Stimulated activated CD8-positive, alpha-beta memory T cell treated with anti-CD3 and anti-CD28 coated beads, Interleukin-7, amount 100 ng/mL, for 1 hour (primary cell): ENCODE results near the gene CA5A.
"Not testable (repeated sequence)": the region's sequence is repeated elsewhere in the genome, so short reads cannot be mapped to it uniquely, and the experiment has no call there.

Experiments used
- DNase-seq, 2 donors: peaks; one replicate each; pipeline ENCODE4 v3.0.0-alpha.2; 2020; ENCODE audit warnings: low read depth in 2 of 2

Gene CA5A

GRCh38 chr16:87948119-87948545 is 11.8 kb upstream of the CA5A start:
- no peak for DNase-seq

DNA sequence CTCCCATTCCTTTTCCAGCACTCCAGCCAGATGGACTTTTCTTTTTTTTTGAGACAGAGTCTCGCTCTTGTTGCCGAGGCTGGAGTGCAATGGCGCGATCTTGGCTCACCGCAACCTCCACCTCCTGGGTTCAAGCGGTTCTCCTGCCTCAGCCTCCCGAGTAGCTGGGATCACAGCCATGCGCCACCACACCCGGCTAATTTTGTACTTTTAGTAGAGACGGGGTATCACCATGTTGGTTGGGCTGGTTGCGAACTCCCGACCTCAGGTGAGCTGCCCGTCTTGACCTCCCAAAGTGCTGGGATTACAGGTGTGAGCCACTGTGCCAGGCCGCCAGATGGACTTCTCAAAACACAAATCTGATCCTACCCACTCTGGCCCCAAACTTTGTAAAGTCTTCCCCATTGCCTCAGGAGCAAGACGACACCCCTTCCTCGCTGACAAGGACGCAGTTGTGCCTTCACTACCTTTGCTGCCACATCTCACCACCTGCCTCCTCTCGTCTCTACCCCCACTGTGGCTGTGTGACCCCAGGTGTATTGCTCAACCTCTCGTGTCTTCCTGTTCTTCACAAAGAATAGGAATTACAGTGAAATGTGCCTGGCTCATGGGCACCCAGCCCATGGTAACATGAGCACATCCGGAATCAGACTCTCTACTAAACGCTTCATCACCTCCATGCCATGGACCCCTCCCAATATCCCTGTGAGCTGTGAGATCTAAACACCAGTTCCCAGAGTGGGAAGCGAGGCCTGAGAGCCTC is 11.2 kb upstream of the CA5A start:
- DNase-seq, result no peak

- no peak for DNase-seq
These were observed 10.4 kb upstream of the CA5A start for GRCh38 chr16:87946596-87947347.

DNA sequence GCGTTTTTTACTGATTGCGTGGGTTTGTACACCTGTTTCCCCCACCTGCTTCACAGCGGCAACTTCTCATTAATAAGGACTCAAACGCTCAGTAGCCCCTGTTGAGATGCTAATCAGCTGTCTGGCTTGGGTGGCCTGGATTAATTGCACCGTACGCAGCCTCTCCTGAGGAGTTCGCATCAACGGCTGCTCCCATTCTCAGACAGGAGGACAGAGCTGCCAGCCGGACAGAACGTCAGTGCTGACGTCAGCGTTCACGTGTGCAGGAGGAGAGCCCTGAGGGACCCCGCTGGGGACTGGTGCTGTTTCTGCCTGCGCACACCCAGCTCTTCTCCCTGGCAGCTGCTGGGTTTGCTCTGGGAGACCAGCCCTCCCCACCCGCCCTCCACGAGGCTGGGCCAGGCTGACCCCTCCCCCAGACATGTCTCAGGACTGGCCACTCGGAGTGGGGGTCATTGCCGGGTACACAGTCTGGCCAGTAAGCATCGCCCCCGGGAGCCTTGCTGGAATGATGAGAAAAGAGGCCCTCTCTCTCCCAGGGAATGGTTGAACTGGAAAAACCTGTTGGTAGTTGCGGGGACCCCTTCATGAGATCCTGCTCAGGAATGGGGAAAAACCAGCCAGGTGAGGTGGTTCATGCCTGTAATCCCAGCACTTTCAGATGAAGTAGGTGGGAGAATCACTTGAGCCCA is 9.2 kb upstream of the CA5A start:
- DNase-seq, result no peak

GRCh38 chr16:87942680-87943079 is 6.4 kb upstream of the CA5A start:
- no peak for DNase-seq

DNA sequence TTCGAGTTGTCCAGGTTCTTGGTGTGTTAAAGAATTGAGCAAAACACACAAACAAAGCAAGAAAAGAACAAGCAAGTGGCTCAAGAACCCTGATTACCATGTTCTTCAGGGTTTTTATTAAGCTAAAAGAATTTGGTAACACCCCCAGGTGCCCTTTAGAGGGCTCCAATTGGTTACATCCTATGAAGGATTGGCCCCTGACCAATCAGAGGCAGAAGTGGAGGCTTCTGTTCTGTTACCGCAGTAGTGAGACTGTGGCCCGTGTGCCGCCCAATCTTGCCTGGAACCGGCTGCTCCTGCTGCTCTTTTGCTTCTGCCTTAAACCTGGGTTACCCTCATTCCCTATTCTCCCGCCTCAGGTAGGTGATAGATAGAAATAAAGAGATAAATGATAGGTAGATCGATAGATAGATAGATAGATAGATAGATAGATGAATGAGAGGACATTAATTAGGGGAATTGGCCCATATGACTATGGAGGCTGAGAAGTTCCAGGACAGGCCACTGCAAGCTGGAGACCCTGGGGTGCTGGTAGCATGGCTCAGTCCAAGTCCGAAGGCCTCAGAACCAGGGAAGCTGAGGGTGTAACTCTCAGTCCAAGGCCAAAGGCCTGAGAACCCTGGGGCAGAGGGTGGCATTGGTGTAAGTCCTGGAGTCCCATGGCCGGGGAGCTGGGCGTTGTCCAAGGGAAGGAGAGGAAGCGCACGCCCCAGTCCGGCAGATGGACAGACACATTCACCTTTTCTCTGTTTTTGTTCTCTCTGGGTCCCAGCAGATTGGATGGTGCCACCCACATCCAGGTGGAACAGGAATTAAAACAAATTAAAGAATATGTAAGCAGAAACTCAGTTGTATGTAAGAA is 3.5 kb upstream of the CA5A start:
- DNase-seq, result no peak

GRCh38 chr16:87938412-87938949 is 2.2 kb upstream of the CA5A start:
- DNase-seq, result no peak

- not testable (repeated sequence) for DNase-seq
These were observed 858 bp upstream of the CA5A start for GRCh38 chr16:87937231-87937542.

- DNase-seq, result not testable (repeated sequence)
These were observed 334 bp downstream of the CA5A start for GRCh38 chr16:87936016-87936374.

DNA sequence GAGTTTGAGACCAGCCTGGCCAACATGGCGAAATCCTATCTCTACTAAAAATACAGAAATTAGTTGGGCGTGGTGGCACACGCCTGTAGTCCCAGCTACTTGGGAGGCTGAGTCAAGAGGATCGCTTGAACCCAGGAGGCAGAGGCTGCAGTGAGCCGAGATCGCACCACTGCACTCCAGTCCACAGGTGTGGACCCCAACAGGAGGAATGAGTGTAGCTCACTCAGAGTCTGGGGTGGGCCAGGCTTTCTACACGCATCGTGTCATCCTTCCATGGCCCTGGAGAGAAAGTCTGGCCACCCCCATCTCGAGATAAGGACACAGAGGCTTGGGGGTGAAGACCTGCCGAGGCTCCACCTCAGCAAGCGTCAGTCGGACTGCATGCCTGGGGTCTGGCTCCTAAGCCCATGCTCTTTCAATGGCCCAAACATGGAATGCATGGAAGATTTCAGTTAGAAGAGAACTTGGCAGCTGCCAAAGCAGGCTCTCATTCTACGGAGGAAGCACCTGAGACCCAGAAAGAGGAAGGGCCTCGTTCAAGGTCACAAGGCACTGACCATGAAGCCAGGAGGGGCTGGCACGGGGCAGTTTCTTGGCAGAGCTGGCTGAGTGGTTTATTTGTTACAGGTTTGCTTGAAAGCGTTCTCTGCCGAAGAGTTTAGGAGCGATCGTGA is 1.4 kb downstream of the CA5A start:
- not testable (repeated sequence) for DNase-seq

GRCh38 chr16:87933140-87933495 is 3.2 kb downstream of the CA5A start:
- DNase-seq, result no peak

- DNase-seq, result not testable (repeated sequence)
These were observed 3.7 kb downstream of the CA5A start for GRCh38 chr16:87932475-87933139.

- no peak for DNase-seq
These were observed 4.8 kb downstream of the CA5A start for GRCh38 chr16:87931504-87931903.

DNA sequence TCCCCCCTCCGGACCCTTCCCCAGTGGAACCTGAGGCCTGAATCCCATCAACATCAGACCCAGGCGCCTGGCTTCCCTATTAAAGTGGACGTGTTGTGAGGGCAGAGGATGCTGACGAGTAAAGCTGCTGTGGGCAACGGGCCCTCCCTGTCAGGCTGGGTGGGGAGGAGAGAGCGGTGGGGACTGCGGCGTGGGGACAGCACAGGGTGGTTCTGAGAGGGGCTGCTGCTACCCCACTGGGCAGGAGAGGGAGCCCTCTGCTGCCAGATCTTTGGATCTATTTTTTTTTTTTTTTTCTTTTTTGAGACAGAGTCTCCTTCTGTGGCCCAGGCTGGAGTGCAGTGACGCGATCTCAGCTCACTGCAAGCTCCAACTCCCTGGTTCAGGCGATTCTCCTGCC is 5.9 kb downstream of the CA5A start:
- no peak for DNase-seq

- DNase-seq, result no peak
These were observed 6.3 kb downstream of the CA5A start for GRCh38 chr16:87929986-87930385.

- DNase-seq, result no peak
These were observed 9.2 kb downstream of the CA5A start for GRCh38 chr16:87927195-87927562.

GRCh38 chr16:87926246-87927194 is 9.8 kb downstream of the CA5A start:
- DNase-seq, result no peak

DNA sequence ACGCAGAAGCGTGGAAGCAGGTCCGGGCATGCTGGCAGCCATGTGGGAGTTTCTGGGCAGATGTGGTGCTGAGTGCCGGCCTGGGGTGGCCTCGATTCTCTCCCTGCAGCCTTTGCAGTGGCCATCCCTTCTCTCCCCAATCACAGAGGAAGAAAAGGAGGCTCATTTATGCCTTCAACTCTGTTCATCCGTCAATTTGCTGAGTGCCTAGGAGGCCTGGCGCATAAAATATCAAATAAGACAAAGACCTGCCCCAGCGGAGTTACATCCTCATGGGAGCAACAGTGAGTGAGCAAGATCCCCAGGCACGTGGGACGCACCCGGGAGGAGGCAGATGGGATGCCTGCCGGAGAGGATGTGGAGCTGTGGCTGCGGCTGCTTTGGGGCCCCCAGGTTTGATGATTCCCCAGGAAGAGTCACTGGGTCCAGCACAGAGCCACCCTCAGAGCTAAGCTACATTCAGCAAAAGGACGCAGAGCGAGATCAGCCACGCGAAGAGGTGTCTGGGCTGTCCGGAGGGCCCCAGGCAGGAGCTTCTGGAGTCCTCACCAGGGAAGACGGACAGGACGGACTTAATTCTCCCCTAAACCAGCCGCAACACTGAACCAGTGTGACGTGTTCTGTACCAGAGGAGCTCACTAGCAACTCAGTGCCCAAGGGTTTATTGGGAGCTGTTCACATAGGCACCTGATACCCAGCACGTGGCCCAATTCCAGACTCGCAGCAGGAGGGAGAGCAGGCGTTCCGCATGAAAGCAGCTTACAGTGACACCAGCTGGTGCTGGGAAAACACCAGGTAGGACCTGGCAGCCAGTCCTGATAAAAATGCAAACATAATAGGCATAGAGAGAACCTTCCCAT is 11.3 kb downstream of the CA5A start:
- no peak for DNase-seq
